ENCODE data around the gene PAPOLB. TPM values are rescaled to one million over a fixed set of nuclear protein-coding genes. Genes with fewer than 3 reads are reported as not detected.

Gene PAPOLB
- polyA plus RNA-seq, 3 donors: not detected

GRCh38 chr7:4856336-4857057, 5.3 kb downstream of the PAPOLB start:
- H3K9me3 ChIP-seq (replicated peaks in 1 of 2; ENCODE audit: control insufficient read depth in 1 of 2, insufficient read depth in 1 of 2, low read length in 2 of 2): peaks cover 2 to 4% of the 10 kb centered on the region in 2 donors
- no CpG with 5 or more reads among the region's 10 CpGs for WGBS (ENCODE audit: insufficient coverage)
- H3K27ac Mint-ChIP-seq: no peak overlapping the region
- no peak overlapping the region for H3K27ac ChIP-seq (ENCODE audit: low read depth in 1 of 2, low read length in 2 of 2)
- H3K27me3 ChIP-seq (ENCODE audit: control insufficient read depth in 2 of 2, insufficient read depth in 2 of 2, low read length in 2 of 2): peaks cover 11 to 12% of the 10 kb centered on the region in 2 donors
- H3K9ac ChIP-seq (ENCODE audit: insufficient read depth, low read length, poor library complexity, severe bottlenecking): no peak overlapping the region
- H3K4me3 ChIP-seq (replicated peaks in 1 of 3; ENCODE audit: low read depth in 2 of 3, low read length in 3 of 3): no peak overlapping the region
- no peaks in the 10 kb centered on the region for H4K20me1 ChIP-seq (ENCODE audit: insufficient read depth, low read length)
- H3K4me1 ChIP-seq (ENCODE audit: control insufficient read depth in 1 of 2, insufficient read depth in 2 of 2, low read length in 2 of 2): peaks cover 0 to under 1% of the 10 kb centered on the region in 2 donors
- H3K9me3 Mint-ChIP-seq: peaks cover 0 to 12% (median 5%) of the 10 kb centered on the region in 7 donors
- H3K27me3 Mint-ChIP-seq (ENCODE audit: low read depth in 3 of 3): peaks cover 9 to 14% (median 12%) of the 10 kb centered on the region in 3 donors
- no peak for DNase-seq
- H3K36me3 Mint-ChIP-seq: no peaks in the 10 kb centered on the region
- H3K4me1 Mint-ChIP-seq: peaks cover 3% of the 10 kb centered on the region
- no peak for TF ChIP-seq CTCF (IDR thresholded peaks at IDR 0.05)
- no peaks in the 10 kb centered on the region for H3K79me2 ChIP-seq (ENCODE audit: insufficient read depth, low read length)
- H3K4me2 ChIP-seq (replicated peaks; ENCODE audit: extremely low read depth, low read length, poor library complexity, severe bottlenecking): no peak overlapping the region
- intact Hi-C loops (cut with micrococcal nuclease): no loop called here
- no peak overlapping the region for H3K4me3 Mint-ChIP-seq
- no peak overlapping the region for H2AFZ ChIP-seq (ENCODE audit: insufficient read depth, low read depth, low read length, poor library complexity, severe bottlenecking)
- no peaks in the 10 kb centered on the region for H3K36me3 ChIP-seq (replicated peaks in 1 of 2; ENCODE audit: control insufficient read depth in 1 of 2, insufficient read depth in 2 of 2, low read length in 2 of 2)

- H3K36me3 ChIP-seq (replicated peaks in 1 of 2; ENCODE audit: control insufficient read depth in 1 of 2, insufficient read depth in 2 of 2, low read length in 2 of 2): no peaks in the 10 kb centered on the region
- no peak overlapping the region for H3K4me3 Mint-ChIP-seq
- H4K20me1 ChIP-seq (ENCODE audit: insufficient read depth, low read length): no peaks in the 10 kb centered on the region
- H3K4me1 ChIP-seq (ENCODE audit: control insufficient read depth in 1 of 2, insufficient read depth in 2 of 2, low read length in 2 of 2): no peaks in the 10 kb centered on the region
- H3K27ac Mint-ChIP-seq: no peak overlapping the region
- H3K36me3 Mint-ChIP-seq: no peaks in the 10 kb centered on the region
- DNase-seq: no peak
- intact Hi-C loops (cut with micrococcal nuclease): no loop called here
- no peak overlapping the region for H3K4me2 ChIP-seq (replicated peaks; ENCODE audit: extremely low read depth, low read length, poor library complexity, severe bottlenecking)
- H3K27me3 ChIP-seq (ENCODE audit: control insufficient read depth in 2 of 2, insufficient read depth in 2 of 2, low read length in 2 of 2): peaks cover 0 to 3% of the 10 kb centered on the region in 2 donors
- no peak overlapping the region for H2AFZ ChIP-seq (ENCODE audit: insufficient read depth, low read depth, low read length, poor library complexity, severe bottlenecking)
- no peak overlapping the region for H3K4me3 ChIP-seq (replicated peaks in 1 of 3; ENCODE audit: low read depth in 2 of 3, low read length in 3 of 3)
- H3K4me1 Mint-ChIP-seq: no peaks in the 10 kb centered on the region
- no peak overlapping the region for H3K27ac ChIP-seq (ENCODE audit: low read depth in 1 of 2, low read length in 2 of 2)
- H3K79me2 ChIP-seq (ENCODE audit: insufficient read depth, low read length): no peaks in the 10 kb centered on the region
- peaks cover 0 to 13% (median 6%) of the 10 kb centered on the region in 7 donors for H3K9me3 Mint-ChIP-seq
- no CpG with 5 or more reads among the region's 6 CpGs for WGBS (ENCODE audit: insufficient coverage)
- H3K27me3 Mint-ChIP-seq (ENCODE audit: low read depth in 3 of 3): peaks cover 4 to 12% (median 9%) of the 10 kb centered on the region in 3 donors
- H3K9me3 ChIP-seq (replicated peaks in 1 of 2; ENCODE audit: control insufficient read depth in 1 of 2, insufficient read depth in 1 of 2, low read length in 2 of 2): no peaks in the 10 kb centered on the region
- TF ChIP-seq CTCF (IDR thresholded peaks at IDR 0.05): no peak
- no peak overlapping the region for H3K9ac ChIP-seq (ENCODE audit: insufficient read depth, low read length, poor library complexity, severe bottlenecking)
Observed at GRCh38 chr7:4854916-4855315, 6.9 kb downstream of the PAPOLB start.
